ENCODE results near the gene MX1.

The MX1 gene

DNA sequence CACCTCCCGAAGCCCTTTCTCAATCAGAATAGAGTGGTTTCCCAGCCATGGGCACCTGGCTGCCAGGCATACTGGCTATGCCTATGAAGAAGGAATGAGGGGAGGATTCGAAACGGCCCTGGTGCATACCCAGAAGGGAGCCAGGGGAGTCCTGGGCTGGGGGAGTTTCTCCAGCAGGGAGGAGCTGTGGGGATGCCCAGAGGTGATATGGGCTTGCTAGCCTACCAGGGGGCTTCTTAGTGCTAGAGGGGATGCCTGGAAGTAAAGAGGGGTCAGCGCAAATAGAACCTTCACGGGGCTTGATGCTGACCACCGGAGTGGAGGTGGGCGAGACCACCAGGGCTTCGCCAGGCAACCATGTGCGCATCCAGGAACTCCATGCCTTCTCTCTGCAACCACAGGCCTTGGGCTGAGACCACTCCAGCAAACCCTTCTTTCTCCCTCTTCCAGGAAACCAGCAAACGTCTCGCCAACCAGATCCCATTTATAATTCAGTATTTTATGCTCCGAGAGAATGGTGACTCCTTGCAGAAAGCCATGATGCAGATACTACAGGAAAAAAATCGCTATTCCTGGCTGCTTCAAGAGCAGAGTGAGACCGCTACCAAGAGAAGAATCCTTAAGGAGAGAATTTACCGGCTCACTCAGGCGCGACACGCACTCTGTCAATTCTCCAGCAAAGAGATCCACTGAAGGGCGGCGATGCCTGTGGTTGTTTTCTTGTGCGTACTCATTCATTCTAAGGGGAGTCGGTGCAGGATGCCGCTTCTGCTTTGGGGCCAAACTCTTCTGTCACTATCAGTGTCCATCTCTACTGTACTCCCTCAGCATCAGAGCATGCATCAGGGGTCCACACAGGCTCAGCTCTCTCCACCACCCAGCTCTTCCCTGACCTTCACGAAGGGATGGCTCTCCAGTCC lies 18.2 kb upstream of the MX1 start:
- no peaks in the 10 kb centered on the region for H3F3A ChIP-seq (ENCODE audit: low read depth)
- 0 out of 2 replicates have a peak, but pooled peaks cover 5% of the 10 kb centered on the region for H3K9me3 ChIP-seq (ENCODE audit: insufficient read depth, low read depth, low read length)
- H3K9ac ChIP-seq (ENCODE audit: low read depth, low read length, poor library complexity, severe bottlenecking), result no peak overlapping the region
- no peaks in the 10 kb centered on the region for H3K9me2 ChIP-seq (replicated peaks; ENCODE audit: low read depth, low read length)
- H2AFZ ChIP-seq (ENCODE audit: low read length), result no peak overlapping the region
- H3K4me3 ChIP-seq (ENCODE audit: low read length, poor library complexity, severe bottlenecking), result no peak overlapping the region
- H3K27me3 ChIP-seq (ENCODE audit: insufficient read depth, low read length, poor library complexity, severe bottlenecking), result no peaks in the 10 kb centered on the region
- no peaks in the 10 kb centered on the region for H3K4me1 ChIP-seq (ENCODE audit: insufficient read depth, low read length, poor library complexity, severe bottlenecking)
- no peak overlapping the region for H3K4me2 ChIP-seq (ENCODE audit: low read depth, low read length, poor library complexity, severe bottlenecking)
- peaks cover 47% of the 10 kb centered on the region; the same call in 1 of the 2 replicates for H3K36me3 ChIP-seq (ENCODE audit: insufficient read depth, low read length)
- no peaks in the 10 kb centered on the region for H4K20me1 ChIP-seq (ENCODE audit: insufficient read depth, low read length, poor library complexity, severe bottlenecking)
- TF ChIP-seq, protein P1, sequence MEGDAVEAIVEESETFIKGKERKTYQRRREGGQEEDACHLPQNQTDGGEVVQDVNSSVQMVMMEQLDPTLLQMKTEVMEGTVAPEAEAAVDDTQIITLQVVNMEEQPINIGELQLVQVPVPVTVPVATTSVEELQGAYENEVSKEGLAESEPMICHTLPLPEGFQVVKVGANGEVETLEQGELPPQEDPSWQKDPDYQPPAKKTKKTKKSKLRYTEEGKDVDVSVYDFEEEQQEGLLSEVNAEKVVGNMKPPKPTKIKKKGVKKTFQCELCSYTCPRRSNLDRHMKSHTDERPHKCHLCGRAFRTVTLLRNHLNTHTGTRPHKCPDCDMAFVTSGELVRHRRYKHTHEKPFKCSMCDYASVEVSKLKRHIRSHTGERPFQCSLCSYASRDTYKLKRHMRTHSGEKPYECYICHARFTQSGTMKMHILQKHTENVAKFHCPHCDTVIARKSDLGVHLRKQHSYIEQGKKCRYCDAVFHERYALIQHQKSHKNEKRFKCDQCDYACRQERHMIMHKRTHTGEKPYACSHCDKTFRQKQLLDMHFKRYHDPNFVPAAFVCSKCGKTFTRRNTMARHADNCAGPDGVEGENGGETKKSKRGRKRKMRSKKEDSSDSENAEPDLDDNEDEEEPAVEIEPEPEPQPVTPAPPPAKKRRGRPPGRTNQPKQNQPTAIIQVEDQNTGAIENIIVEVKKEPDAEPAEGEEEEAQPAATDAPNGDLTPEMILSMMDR (conservative IDR thresholded peaks at IDR 0.05; ENCODE audit: low read length), result no peak
- no peak for TF ChIP-seq EZH2phosphoT487 (IDR thresholded peaks at IDR 0.05; ENCODE audit: borderline replicate concordance)
- no peaks in the 10 kb centered on the region for H3K79me2 ChIP-seq (ENCODE audit: insufficient read depth, low read length)

DNA sequence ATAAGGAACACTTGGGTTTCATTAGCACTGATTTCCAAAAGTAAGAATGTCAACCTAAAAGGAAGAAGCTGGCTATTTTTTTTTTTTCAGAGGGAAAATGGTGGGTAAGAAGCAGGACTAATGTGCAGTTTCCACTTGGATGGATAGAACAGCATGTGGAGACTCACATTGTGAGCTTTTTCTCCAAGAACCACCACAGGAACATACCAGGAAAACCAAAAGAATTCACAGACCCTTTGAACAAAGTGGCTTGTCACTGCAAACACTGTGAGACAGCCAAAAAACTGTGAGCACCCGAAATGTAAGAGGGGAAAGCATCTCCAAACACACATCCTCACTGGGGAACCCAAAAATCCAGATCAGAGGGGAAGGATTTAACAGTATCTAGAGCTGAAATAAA lies 15.7 kb upstream of the MX1 start:
- Histone ChIP-seq H2AFZ (ENCODE audit: low read length) (no peak overlapping the region), H3K9ac (ENCODE audit: low read depth, low read length, poor library complexity, severe bottlenecking) (no peak overlapping the region), H3K4me1 (ENCODE audit: insufficient read depth, low read length, poor library complexity, severe bottlenecking) (no peaks in the 10 kb centered on the region), H3K79me2 (ENCODE audit: insufficient read depth, low read length) (no peaks in the 10 kb centered on the region), H4K20me1 (ENCODE audit: insufficient read depth, low read length, poor library complexity, severe bottlenecking) (no peaks in the 10 kb centered on the region), H3K36me3 (ENCODE audit: insufficient read depth, low read length) (peaks cover 31% of the 10 kb centered on the region; the same call in 1 of the 2 replicates), H3K9me2 (replicated peaks; ENCODE audit: low read depth, low read length) (no peaks in the 10 kb centered on the region), H3K4me3 (ENCODE audit: low read length, poor library complexity, severe bottlenecking) (no peak overlapping the region), H3F3A (ENCODE audit: low read depth) (no peaks in the 10 kb centered on the region), H3K4me2 (ENCODE audit: low read depth, low read length, poor library complexity, severe bottlenecking) (no peak overlapping the region), H3K27me3 (ENCODE audit: insufficient read depth, low read length, poor library complexity, severe bottlenecking) (no peaks in the 10 kb centered on the region), H3K9me3 (ENCODE audit: insufficient read depth, low read depth, low read length) (0 out of 2 replicates have a peak, but pooled peaks cover 5% of the 10 kb centered on the region)
- TF ChIP-seq EZH2phosphoT487 (IDR thresholded peaks at IDR 0.05; ENCODE audit: borderline replicate concordance), result no peak
- TF ChIP-seq, protein P1 (conservative IDR thresholded peaks at IDR 0.05; ENCODE audit: low read length), result no peak

DNA sequence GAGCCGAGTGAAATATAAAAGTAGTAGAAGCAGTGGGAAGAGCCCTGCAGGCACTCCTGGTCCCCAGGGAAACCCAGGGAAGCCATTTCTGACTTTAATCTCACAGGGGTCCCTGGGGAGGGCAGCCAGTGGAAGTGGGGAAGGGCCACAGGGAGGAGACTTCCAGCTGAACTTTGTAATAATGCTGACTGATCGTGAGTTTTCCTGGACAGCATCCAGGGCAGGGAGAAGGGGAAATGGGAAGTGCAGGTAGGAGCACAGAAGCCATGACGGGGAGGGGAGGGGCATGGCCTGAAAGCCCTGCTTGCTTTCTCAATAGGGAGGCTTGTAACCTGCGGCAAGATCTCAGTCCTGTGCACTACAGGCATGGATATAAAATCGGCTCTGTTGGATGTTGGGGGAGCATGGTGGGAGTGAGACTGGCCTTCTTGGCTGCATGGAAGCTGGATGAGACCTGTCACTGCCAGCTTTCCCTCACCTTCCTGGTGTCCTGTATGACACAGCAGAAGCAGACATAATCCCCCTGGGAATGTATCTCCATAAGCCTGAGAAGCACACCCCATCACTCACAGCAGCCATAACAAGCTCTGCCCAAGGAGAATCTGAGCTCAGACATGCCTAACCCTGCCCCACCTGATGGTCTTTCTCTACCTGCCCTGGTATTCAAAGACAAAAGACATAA lies 15.1 kb upstream of the MX1 start:
- TF ChIP-seq, protein P1 (conservative IDR thresholded peaks at IDR 0.05; ENCODE audit: low read length), result no peak
- no peak for TF ChIP-seq EZH2phosphoT487 (IDR thresholded peaks at IDR 0.05; ENCODE audit: borderline replicate concordance)

More for the DNA sequence above, 15.1 kb upstream of the MX1 start:
- Histone ChIP-seq H3K36me3 (ENCODE audit: insufficient read depth, low read length) (peaks cover 31% of the 10 kb centered on the region; the same call in 1 of the 2 replicates), H3K9me2 (replicated peaks; ENCODE audit: low read depth, low read length) (no peaks in the 10 kb centered on the region), H3K27me3 (ENCODE audit: insufficient read depth, low read length, poor library complexity, severe bottlenecking) (no peaks in the 10 kb centered on the region), H3K9me3 (ENCODE audit: insufficient read depth, low read depth, low read length) (0 out of 2 replicates have a peak, but pooled peaks cover 5% of the 10 kb centered on the region), H4K20me1 (ENCODE audit: insufficient read depth, low read length, poor library complexity, severe bottlenecking) (no peaks in the 10 kb centered on the region), H3K79me2 (ENCODE audit: insufficient read depth, low read length) (no peaks in the 10 kb centered on the region), H3K4me1 (ENCODE audit: insufficient read depth, low read length, poor library complexity, severe bottlenecking) (no peaks in the 10 kb centered on the region), H3K4me3 (ENCODE audit: low read length, poor library complexity, severe bottlenecking) (no peak overlapping the region), H3K9ac (ENCODE audit: low read depth, low read length, poor library complexity, severe bottlenecking) (no peak overlapping the region), H2AFZ (ENCODE audit: low read length) (no peak overlapping the region), H3K4me2 (ENCODE audit: low read depth, low read length, poor library complexity, severe bottlenecking) (no peak overlapping the region), H3F3A (ENCODE audit: low read depth) (no peaks in the 10 kb centered on the region)

Measured in Loucy (cell line).